Endothelial cell of umbilical vein (primary cell): ENCODE measurements around the gene DLGAP1. TPM values are rescaled to one million over a fixed set of nuclear protein-coding genes. Genes with fewer than 3 reads are reported as not detected.

Experiments used
- BruUV-seq: library from RNA; stranded (reverse); fragments of 400-500 nt; replicated peaks from 2 replicates; lab custom pipeline; 2021; lab: Mats Ljungman, UMichigan
- CTCF ChIA-PET: fragments of 300-600, 350-600 bp; sonication (Branson Sonifier 250); formaldehyde crosslinking; loops from one replicate; lab custom pipeline; 2021; ENCODE audit warnings: antibody characterized with exemption, inconsistent platforms; lab: Charles Lee
- POLR2A ChIA-PET: fragments of 300-600, 350-600 bp; sonication (Branson Sonifier 250); formaldehyde crosslinking; loops from one replicate; lab custom pipeline; 2021; ENCODE audit warnings: antibody characterized with exemption, inconsistent platforms; lab: Charles Lee
- DNase-seq: peaks from one replicate; pipeline ENCODE4 v3.0.0-alpha.2; 2011; ENCODE audit warnings: low read depth, low spot score
- FAIRE-seq: peaks from 2 replicates; lab custom pipeline; 2011; peaks lifted over from hg19 to GRCh38; lab: Jason Lieb, UNC
- H2AFZ ChIP-seq: 2 replicates; pipeline ENCODE4 v1.6.0; 2012; ENCODE audit warnings: low read depth, low read length, control low read depth, inconsistent platforms
- H3K27ac ChIP-seq: 2 replicates; pipeline ENCODE4 v1.5.1; 2011; ENCODE audit warnings: low read depth, mild to moderate bottlenecking, control low read depth, low read length, moderate library complexity; ENCODE audit not compliant: insufficient read depth
- H3K27me3 ChIP-seq, 2 experiments: 2 replicates each; pipeline versions ENCODE4 v1.6.0 to v1.6.1; 2011; ENCODE audit warnings: low read length in 2 of 2, mixed read lengths in 1 of 2; ENCODE audit not compliant: control insufficient read depth in 2 of 2, insufficient read depth in 2 of 2
- H3K36me3 ChIP-seq, 2 experiments: 2 replicates in 1 of 2; 3 replicates in 1 of 2; pipeline ENCODE4 v1.5.1; 2011; ENCODE audit warnings: low read length in 2 of 2, mild to moderate bottlenecking in 1 of 2, moderate library complexity in 1 of 2; ENCODE audit not compliant: control insufficient read depth in 2 of 2, insufficient read depth in 2 of 2; ENCODE audit errors: extremely low read depth in 1 of 2
- H3K4me1 ChIP-seq: 3 replicates; pipeline ENCODE4 v1.5.1; 2011; ENCODE audit warnings: mild to moderate bottlenecking, low read length; ENCODE audit not compliant: control insufficient read depth, insufficient read depth; ENCODE audit errors: extremely low read depth
- H3K4me2 ChIP-seq: 2 replicates; pipeline ENCODE4 v1.6.1; 2011; ENCODE audit warnings: low read length, control low read depth, mixed read lengths; ENCODE audit not compliant: insufficient read depth
- H3K4me3 ChIP-seq, 3 experiments: fragments of 200-600 bp in 1 of 3; sonication (generic), shearing (Covaris generic) in 1 of 3; replicated peaks in 1 of 3; 2 replicates each; pipeline ENCODE4 v1.5.1; 2011 to 2016; ENCODE audit warnings: control low read depth in 3 of 3, low read length in 3 of 3, mild to moderate bottlenecking in 2 of 3, inconsistent platforms in 1 of 3, low read depth in 1 of 3, moderate library complexity in 1 of 3; ENCODE audit not compliant: insufficient read depth in 1 of 3
- H3K79me2 ChIP-seq: 2 replicates; pipeline ENCODE4 v1.6.0; 2012; ENCODE audit warnings: low read length, inconsistent platforms; ENCODE audit not compliant: control insufficient read depth, insufficient read depth
- H3K9ac ChIP-seq: replicated peaks from 2 replicates; pipeline ENCODE3; 2011; ENCODE audit warnings: low read length, control low read depth; ENCODE audit not compliant: insufficient read depth; ENCODE audit errors: extremely low read depth
- H3K9me1 ChIP-seq: replicated peaks from 3 replicates; pipeline ENCODE4 v1.6.0; 2011; ENCODE audit warnings: mild to moderate bottlenecking, low read length; ENCODE audit not compliant: control insufficient read depth, insufficient read depth; ENCODE audit errors: extremely low read depth
- H3K9me3 ChIP-seq: replicated peaks from 2 replicates; pipeline ENCODE4 v1.5.1; 2012; ENCODE audit warnings: low read length, inconsistent platforms; ENCODE audit not compliant: control insufficient read depth, insufficient read depth
- H4K20me1 ChIP-seq: replicated peaks from 2 replicates; pipeline ENCODE3; 2011; ENCODE audit warnings: mild to moderate bottlenecking, low read length; ENCODE audit not compliant: control insufficient read depth, insufficient read depth; ENCODE audit errors: extremely low read depth
- EZH2 ChIP-seq: IDR thresholded peaks from 2 replicates; pipeline ENCODE4 v1.6.1; 2012; ENCODE audit warnings: borderline replicate concordance, low read depth, mild to moderate bottlenecking, moderate library complexity, low read length, inconsistent platforms; ENCODE audit not compliant: severe bottlenecking
- FOS ChIP-seq: IDR thresholded peaks from 2 replicates; pipeline ENCODE4 v1.6.1; 2011; ENCODE audit warnings: mild to moderate bottlenecking, low read length, moderate library complexity, borderline replicate concordance; ENCODE audit not compliant: insufficient read depth
- GATA2 ChIP-seq: IDR thresholded peaks from 2 replicates; pipeline ENCODE4 v1.7.0; 2011; ENCODE audit warnings: low read depth, mild to moderate bottlenecking, moderate library complexity, mixed read lengths, low read length; ENCODE audit not compliant: insufficient read length, insufficient read depth
- JUN ChIP-seq: IDR thresholded peaks from 2 replicates; pipeline ENCODE4 v1.6.1; 2011; ENCODE audit warnings: borderline replicate concordance, low read depth; ENCODE audit not compliant: insufficient read length, insufficient read depth
- MYC ChIP-seq: IDR thresholded peaks from one replicate; pipeline ENCODE4 v1.6.1; 2011; ENCODE audit warnings: mild to moderate bottlenecking, low read depth, low read length
- POLR2A ChIP-seq: IDR thresholded peaks from 2 replicates; pipeline ENCODE4 v1.6.1; 2012; ENCODE audit warnings: low read depth, mild to moderate bottlenecking, control low read depth, low read length
- POLR2AphosphoS5 ChIP-seq: IDR thresholded peaks from 2 replicates; pipeline ENCODE4 v1.6.1; 2012; ENCODE audit warnings: low read depth, mild to moderate bottlenecking, control low read depth, low read length, moderate library complexity; ENCODE audit not compliant: insufficient read depth
- dilution Hi-C: fragments of 300-500 bp; cut with MboI; formaldehyde crosslinking; loops from one replicate; pipeline ENCODE4 v1.15.0; 2019; ENCODE audit warnings: low sequenced_read_pairs; ENCODE audit not compliant: extremely low pct_ligation_motif_present
- intact Hi-C: fragments of 100-400 bp; cut with micrococcal nuclease; formaldehyde crosslinking; loops from one replicate; pipeline ENCODE4 v1.10.0; 2022
- polyA plus RNA-seq, 4 experiments: library from polyadenylated mRNA; depleted of rRNA in 3 of 4; stranded (reverse) in 3 of 4; unstranded in 1 of 4; fragments of >200 nt; gene quantifications; 2 replicates each; pipeline versions ENCODE4 v1.2.1 to v1.2.3, GENCODE V29; 2011 to 2012; ENCODE audit warnings: missing spikeins in 1 of 4
- total RNA-seq: library from RNA; stranded (reverse); gene quantifications from 2 replicates; pipeline ENCODE4 v1.2.3, GENCODE V29; 2021
- TF ChIP-seq, protein P1 (sequence below): IDR thresholded peaks from 2 replicates; pipeline ENCODE4 v1.6.1; 2011; ENCODE audit not compliant: insufficient read depth, insufficient read length
- TF ChIP-seq, protein P2 (sequence below), 2 donors: IDR thresholded peaks; 1 replicate in 1 of 2; 2 replicates in 1 of 2; pipeline ENCODE4 v1.5.1; 2011; ENCODE audit warnings: low read length in 2 of 2, mild to moderate bottlenecking in 2 of 2, moderate library complexity in 2 of 2, control low read depth in 1 of 2, inconsistent platforms in 1 of 2, low read depth in 1 of 2; ENCODE audit not compliant: insufficient read depth in 1 of 2; ENCODE audit errors: extremely low read depth in 1 of 2

The DLGAP1 gene
- total and polyA plus RNA-seq, 2 donors (not counting 3 experiments of a cell fraction or from before 2014, with no cell fraction given) = 0.04 TPM; not detected in 1

DNA sequence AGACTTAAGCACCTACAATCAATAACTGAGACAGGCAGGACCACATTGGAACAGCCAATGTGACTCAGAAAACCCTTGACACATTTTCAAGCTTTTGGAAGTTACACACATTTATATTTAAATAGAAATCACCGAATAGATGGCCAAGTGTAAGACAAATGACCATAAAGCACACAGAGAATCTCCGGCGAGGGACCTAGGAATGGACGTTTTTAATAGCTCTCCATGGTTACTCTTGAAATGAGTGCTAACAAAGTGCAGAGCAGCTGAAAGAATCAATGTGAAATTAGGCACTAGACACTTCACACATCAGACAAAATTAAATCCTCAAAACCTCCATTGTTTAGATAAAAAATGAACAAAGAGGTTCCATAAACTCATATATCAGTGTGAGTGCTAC lies 376.9 kb downstream of the DLGAP1 start:
- POLR2A ChIA-PET = no interaction called here
- intact Hi-C loops = no loop called here
- no TSS peak for BruUV-seq

More for the DNA sequence above, 376.9 kb downstream of the DLGAP1 start:
- no peaks in the 10 kb centered on the region for H3K4me1 ChIP-seq
- no peak overlapping the region for H3K27ac ChIP-seq
- H3K36me3 ChIP-seq = no peaks in the 10 kb centered on the region
- TF ChIP-seq POLR2A = no peak
- no peak for TF ChIP-seq GATA2
- no peak for TF ChIP-seq EZH2
- TF ChIP-seq FOS = no peak
- no peak for TF ChIP-seq JUN
- no peak for TF ChIP-seq MYC
- TF ChIP-seq, protein P1, sequence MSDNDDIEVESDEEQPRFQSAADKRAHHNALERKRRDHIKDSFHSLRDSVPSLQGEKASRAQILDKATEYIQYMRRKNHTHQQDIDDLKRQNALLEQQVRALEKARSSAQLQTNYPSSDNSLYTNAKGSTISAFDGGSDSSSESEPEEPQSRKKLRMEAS = no peak
- TF ChIP-seq, protein P2, sequence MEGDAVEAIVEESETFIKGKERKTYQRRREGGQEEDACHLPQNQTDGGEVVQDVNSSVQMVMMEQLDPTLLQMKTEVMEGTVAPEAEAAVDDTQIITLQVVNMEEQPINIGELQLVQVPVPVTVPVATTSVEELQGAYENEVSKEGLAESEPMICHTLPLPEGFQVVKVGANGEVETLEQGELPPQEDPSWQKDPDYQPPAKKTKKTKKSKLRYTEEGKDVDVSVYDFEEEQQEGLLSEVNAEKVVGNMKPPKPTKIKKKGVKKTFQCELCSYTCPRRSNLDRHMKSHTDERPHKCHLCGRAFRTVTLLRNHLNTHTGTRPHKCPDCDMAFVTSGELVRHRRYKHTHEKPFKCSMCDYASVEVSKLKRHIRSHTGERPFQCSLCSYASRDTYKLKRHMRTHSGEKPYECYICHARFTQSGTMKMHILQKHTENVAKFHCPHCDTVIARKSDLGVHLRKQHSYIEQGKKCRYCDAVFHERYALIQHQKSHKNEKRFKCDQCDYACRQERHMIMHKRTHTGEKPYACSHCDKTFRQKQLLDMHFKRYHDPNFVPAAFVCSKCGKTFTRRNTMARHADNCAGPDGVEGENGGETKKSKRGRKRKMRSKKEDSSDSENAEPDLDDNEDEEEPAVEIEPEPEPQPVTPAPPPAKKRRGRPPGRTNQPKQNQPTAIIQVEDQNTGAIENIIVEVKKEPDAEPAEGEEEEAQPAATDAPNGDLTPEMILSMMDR (IDR thresholded peaks at IDR 0.05; ENCODE audit: extremely low read depth in 1 of 2, insufficient read depth in 1 of 2, low read depth in 1 of 2, low read length in 2 of 2) = no peak
- TF ChIP-seq POLR2AphosphoS5 = no peak
- H3K27me3 ChIP-seq = no peaks in the 10 kb centered on the region
- no peaks in the 10 kb centered on the region for H3K79me2 ChIP-seq
- DNase-seq (no peak), FAIRE-seq (no peak)
- no peak overlapping the region for H3K9ac ChIP-seq
- H3K4me2 ChIP-seq = no peak overlapping the region
- no peaks in the 10 kb centered on the region for H4K20me1 ChIP-seq
- no peak overlapping the region for H3K4me3 ChIP-seq
- H2AFZ ChIP-seq = no peak overlapping the region
- CTCF ChIA-PET = no interaction called here
- dilution Hi-C loops = no loop called here
- H3K9me3 ChIP-seq = no peaks in the 10 kb centered on the region
- no peaks in the 10 kb centered on the region for H3K9me1 ChIP-seq
